Fibroblast of villous mesenchyme (primary cell): ENCODE results near the gene IQGAP3. TPM values are rescaled to one million over a fixed set of nuclear protein-coding genes. Genes with fewer than 3 reads are reported as not detected.

Experiments used
- DNase-seq: peaks from one replicate; pipeline ENCODE4 v3.0.0-alpha.2; 2010; ENCODE audit warnings: low read depth
- H3K4me3 ChIP-seq: 2 replicates; pipeline ENCODE4 v1.5.1; 2011; ENCODE audit warnings: low read depth, mild to moderate bottlenecking, low read length
- total RNA-seq: library from RNA; depleted of rRNA; stranded (reverse); fragments of >200 nt; gene quantifications from 2 replicates; pipeline ENCODE4 v1.2.3, GENCODE V29; 2012
- TF ChIP-seq, protein P1 (sequence below): IDR thresholded peaks from 2 replicates; pipeline ENCODE4 v1.5.1; 2012; ENCODE audit warnings: low read depth, mild to moderate bottlenecking, low read length; ENCODE audit not compliant: insufficient read depth

IQGAP3 gene
- total RNA-seq, 1 donor: 24.2 TPM

DNA sequence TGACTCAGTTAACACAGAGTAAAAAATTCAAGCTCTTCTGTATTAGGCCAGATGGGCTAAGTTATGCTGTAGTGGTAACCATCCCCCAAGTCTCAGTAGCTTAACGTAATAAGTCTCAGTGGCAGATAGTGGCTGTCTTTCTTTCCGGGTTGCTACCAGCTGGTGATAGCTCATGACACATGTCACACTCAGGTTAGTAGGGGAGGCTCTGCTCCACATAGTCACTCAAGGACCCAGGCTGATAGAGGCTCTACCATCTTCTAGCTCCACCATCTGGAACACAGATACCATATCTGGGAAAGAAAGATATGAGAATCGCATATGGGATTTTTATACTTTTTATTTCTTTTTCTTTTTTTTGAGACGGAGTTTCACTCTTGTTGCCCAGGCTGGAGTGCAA lies 55.5 kb downstream of the IQGAP3 start:
- TF ChIP-seq, protein P1, sequence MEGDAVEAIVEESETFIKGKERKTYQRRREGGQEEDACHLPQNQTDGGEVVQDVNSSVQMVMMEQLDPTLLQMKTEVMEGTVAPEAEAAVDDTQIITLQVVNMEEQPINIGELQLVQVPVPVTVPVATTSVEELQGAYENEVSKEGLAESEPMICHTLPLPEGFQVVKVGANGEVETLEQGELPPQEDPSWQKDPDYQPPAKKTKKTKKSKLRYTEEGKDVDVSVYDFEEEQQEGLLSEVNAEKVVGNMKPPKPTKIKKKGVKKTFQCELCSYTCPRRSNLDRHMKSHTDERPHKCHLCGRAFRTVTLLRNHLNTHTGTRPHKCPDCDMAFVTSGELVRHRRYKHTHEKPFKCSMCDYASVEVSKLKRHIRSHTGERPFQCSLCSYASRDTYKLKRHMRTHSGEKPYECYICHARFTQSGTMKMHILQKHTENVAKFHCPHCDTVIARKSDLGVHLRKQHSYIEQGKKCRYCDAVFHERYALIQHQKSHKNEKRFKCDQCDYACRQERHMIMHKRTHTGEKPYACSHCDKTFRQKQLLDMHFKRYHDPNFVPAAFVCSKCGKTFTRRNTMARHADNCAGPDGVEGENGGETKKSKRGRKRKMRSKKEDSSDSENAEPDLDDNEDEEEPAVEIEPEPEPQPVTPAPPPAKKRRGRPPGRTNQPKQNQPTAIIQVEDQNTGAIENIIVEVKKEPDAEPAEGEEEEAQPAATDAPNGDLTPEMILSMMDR: no peak
- DNase-seq: no peak
- no peak overlapping the region for H3K4me3 ChIP-seq

DNA sequence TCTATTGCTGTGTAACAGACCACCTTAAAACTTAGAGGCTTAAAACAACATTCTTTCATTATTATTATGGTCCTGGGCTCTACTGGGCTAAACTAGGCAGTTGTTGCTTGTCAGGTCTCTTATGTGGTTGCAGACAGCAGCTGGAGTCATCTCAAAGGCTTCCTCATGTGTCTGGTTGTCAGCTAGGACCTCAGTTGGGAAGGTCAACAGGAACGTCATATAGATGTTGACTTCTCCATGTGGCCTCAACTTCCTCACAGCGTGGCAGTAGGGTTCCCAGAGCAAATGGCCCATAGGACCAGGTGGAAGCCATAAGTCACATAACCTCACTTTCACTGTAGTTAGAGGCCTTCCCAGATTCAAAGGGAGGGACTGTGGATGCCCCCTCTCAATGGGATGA lies 56.4 kb downstream of the IQGAP3 start:
- DNase-seq: no peak
- H3K4me3 ChIP-seq: no peak overlapping the region
- TF ChIP-seq, protein P1: no peak

DNA sequence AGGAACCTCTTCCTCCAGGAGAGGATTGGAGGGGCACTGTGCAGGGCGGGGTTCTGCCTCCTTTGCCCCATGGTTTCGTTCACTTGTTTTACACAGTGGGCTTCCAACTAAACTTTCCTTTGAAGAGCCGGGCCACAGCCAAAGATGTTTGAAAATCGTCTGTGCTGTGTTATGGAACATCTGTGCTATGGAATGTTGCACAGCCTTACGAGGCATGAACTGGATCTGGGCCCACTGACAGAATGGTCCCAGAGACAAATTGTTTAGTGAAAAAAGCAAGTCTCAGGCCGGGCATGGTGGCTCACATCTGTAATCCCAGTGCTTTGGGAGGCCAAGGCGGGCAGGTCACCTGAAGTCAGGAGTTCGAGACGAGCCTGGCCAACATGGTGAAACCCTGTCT lies 59.2 kb downstream of the IQGAP3 start:
- TF ChIP-seq, protein P1: no peak
- no peak for DNase-seq
- no peak overlapping the region for H3K4me3 ChIP-seq

DNA sequence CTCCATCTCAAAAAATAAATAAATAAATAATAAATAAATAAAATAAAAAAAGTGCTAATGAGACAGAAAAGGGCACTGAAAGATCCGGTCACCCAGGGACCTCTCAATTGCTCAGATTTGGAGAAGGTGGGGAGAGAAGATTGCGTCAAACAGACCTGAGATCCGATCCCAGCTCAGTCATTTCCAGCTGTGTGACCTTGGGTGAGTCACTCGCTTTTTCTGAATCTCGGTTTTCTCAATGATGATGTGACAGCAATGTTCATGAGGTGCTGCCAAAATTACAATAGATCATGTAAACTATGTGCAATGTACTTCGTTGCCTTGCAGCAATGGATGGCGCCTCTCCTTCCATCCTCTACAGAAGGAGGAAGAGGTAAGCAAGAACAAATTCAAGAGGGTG lies 60.7 kb downstream of the IQGAP3 start:
- no peak overlapping the region for H3K4me3 ChIP-seq
- TF ChIP-seq, protein P1: no peak
- no peak for DNase-seq

DNA sequence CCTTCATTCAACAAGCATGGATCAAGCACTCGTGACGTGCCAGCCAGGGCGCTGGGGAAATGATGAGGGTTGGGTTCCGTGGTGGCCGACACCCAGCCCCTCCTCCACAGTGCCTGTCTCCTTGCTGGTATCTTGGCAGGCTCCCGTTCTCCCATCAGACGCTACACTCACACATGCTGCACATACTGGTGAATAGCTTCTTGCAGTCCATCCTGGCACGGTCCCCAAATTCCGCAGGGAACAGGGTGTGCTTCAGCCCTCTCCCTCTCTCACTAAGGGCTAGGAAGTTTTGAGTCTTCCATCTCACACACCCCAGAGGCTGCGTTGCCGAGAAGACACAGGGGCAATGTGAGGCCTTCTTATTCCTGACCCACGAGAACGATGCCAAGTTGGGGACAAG lies 61.7 kb downstream of the IQGAP3 start:
- peak; percentile 71 for DNase-seq
- no peak overlapping the region for H3K4me3 ChIP-seq
- TF ChIP-seq, protein P1: no peak

DNA sequence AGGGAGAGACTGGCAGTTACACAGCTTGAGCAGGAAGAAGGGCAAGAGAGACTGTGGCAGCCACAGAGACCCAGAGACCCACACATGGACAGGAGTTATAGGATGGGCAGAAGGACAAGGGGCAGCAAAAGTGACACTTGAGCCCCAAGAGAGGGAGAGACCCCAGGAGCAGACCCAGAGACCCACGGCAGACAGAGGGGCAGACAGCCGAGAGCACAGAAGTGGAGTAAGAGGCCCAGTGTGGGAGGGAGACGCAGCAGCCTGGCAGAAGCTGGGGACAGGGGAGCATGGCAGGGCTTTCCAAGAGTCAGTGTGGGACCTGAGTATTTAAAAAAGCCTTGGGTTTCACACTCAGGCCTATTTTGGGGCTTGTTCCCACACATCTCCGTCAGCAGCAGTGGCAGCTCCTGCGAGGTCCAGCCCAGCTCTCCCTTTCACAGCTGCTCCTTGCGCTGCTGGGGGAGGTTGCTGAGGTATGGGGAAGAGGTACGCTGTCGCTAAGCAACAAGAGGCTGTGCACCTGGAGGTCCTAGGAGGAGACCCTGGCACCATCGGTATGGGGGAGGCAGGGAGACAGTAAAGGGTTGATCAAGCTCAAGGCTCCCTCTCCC lies 62.8 kb downstream of the IQGAP3 start:
- H3K4me3 ChIP-seq: no peak overlapping the region
- TF ChIP-seq, protein P1: no peak
- DNase-seq: no peak

DNA sequence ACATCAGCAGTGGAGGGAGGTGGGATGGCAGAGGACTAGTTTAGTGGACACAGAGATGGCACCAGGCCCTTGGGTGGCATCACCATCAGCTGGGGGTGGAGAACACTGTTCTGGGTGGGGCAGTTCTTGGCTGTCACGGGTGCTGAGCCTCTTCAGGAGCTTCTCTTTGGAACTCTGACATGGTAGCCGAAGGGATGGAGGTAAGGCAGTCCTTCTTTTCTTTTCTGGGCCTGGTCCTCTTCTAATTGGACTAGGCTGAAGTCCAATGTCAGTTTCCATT lies 63.5 kb downstream of the IQGAP3 start:
- no peak for DNase-seq
- no peak overlapping the region for H3K4me3 ChIP-seq
- TF ChIP-seq, protein P1: no peak
